GM23338 (cell line): ENCODE results near the gene PRODH2. TPM values are rescaled to one million over a fixed set of nuclear protein-coding genes. Genes with fewer than 3 reads are reported as not detected.

Experiments used
- ATAC-seq: fragments of 200-7000 bp; cut with Tn5 transposase; 3 replicates; pipeline ENCODE4 v1.9.1; 2020
- DNase-seq: peaks from one replicate; pipeline ENCODE4 v3.0.0-alpha.2; 2015; ENCODE audit warnings: low spot score
- H2AFZ ChIP-seq: fragments of 200-600 bp; sonication (generic); 2 replicates; pipeline ENCODE4 v1.8.0; 2016; ENCODE audit warnings: antibody characterized with exemption, mild to moderate bottlenecking, moderate library complexity
- H3F3A ChIP-seq: fragments of 200-600 bp; sonication (generic); replicated peaks from 2 replicates; pipeline ENCODE4 v1.8.0; 2017; ENCODE audit warnings: antibody characterized with exemption, mixed run types, low read depth
- H3K27ac ChIP-seq: fragments of 200-600 bp; sonication (generic); 2 replicates; pipeline ENCODE4 v1.6.1; 2016; ENCODE audit warnings: low read depth
- H3K27me3 ChIP-seq: fragments of 200-600 bp; sonication (generic); 2 replicates; pipeline ENCODE4 v1.8.0; 2016; ENCODE audit warnings: mild to moderate bottlenecking, mixed run types, moderate library complexity; ENCODE audit not compliant: insufficient read depth
- H3K36me3 ChIP-seq: fragments of 200-600 bp; sonication (generic); 2 replicates; pipeline ENCODE4 v1.8.0; 2016; ENCODE audit warnings: mild to moderate bottlenecking; ENCODE audit not compliant: insufficient read depth
- H3K4me1 ChIP-seq: fragments of 200-600 bp; sonication (generic); 2 replicates; pipeline ENCODE4 v1.8.0; 2016; ENCODE audit warnings: mild to moderate bottlenecking, moderate library complexity; ENCODE audit not compliant: insufficient read depth
- H3K4me2 ChIP-seq: fragments of 200-600 bp; sonication (generic); 2 replicates; pipeline ENCODE4 v1.7.1; 2017; ENCODE audit warnings: mixed run types
- H3K4me3 ChIP-seq: fragments of 200-600 bp; sonication (generic); 2 replicates; pipeline ENCODE4 v1.6.1; 2016; ENCODE audit warnings: mixed run types
- H3K79me2 ChIP-seq: fragments of 200-600 bp; sonication (generic); replicated peaks from 2 replicates; pipeline ENCODE4 v1.8.0; 2017; ENCODE audit warnings: mild to moderate bottlenecking; ENCODE audit not compliant: insufficient read depth
- H3K9me2 ChIP-seq: fragments of 200-600 bp; sonication (generic); 2 replicates; pipeline ENCODE4 v1.8.0; 2017; ENCODE audit not compliant: insufficient read depth
- H4K20me1 ChIP-seq: fragments of 200-600 bp; sonication (generic); replicated peaks from 2 replicates; pipeline ENCODE4 v1.8.0; 2017; ENCODE audit warnings: mild to moderate bottlenecking; ENCODE audit not compliant: insufficient read depth
- H3K27ac Mint-ChIP-seq: 2 replicates; pipeline ENCODE4 v1.8.0; 2020; ENCODE audit warnings: inconsistent platforms, mild to moderate bottlenecking, moderate library complexity, mixed read lengths
- H3K27me3 Mint-ChIP-seq: 3 replicates; pipeline ENCODE4 v1.8.0; 2022; ENCODE audit warnings: low read depth, mild to moderate bottlenecking, moderate library complexity, mixed read lengths, inconsistent platforms; ENCODE audit not compliant: insufficient read depth, poor library complexity
- H3K36me3 Mint-ChIP-seq: 3 replicates; pipeline ENCODE4 v1.8.0; 2021; ENCODE audit warnings: low read depth, mild to moderate bottlenecking, inconsistent platforms, moderate library complexity, mixed read lengths
- H3K4me1 Mint-ChIP-seq: 3 replicates; pipeline ENCODE4 v1.8.0; 2020; ENCODE audit warnings: mild to moderate bottlenecking, inconsistent platforms, mixed read lengths
- H3K4me3 Mint-ChIP-seq: 3 replicates; pipeline ENCODE4 v1.8.0; 2021; ENCODE audit warnings: moderate library complexity, mild to moderate bottlenecking, inconsistent platforms, mixed read lengths
- H3K9me3 Mint-ChIP-seq: 3 replicates; pipeline ENCODE4 v1.8.0; 2020; ENCODE audit warnings: moderate library complexity, mild to moderate bottlenecking, inconsistent platforms, mixed read lengths
- CREB1 ChIP-seq: fragments of 250-450 bp; sonication (Bioruptor Pico); IDR thresholded peaks from 2 replicates; pipeline ENCODE4 v1.5.0; 2020; ENCODE audit warnings: low read depth, mild to moderate bottlenecking, moderate library complexity
- EZH2 ChIP-seq: fragments of 200-600 bp; sonication (generic); IDR thresholded peaks from one replicate; pipeline ENCODE4 v1.8.0; 2017; ENCODE audit warnings: antibody characterized with exemption, mild to moderate bottlenecking, low read depth; ENCODE audit not compliant: unreplicated experiment
- EZH2phosphoT487 ChIP-seq: fragments of 200-600 bp; sonication (generic); IDR thresholded peaks from one replicate; pipeline ENCODE4 v1.8.1; 2018; ENCODE audit warnings: antibody characterized with exemption; ENCODE audit not compliant: unreplicated experiment
- JUNB ChIP-seq: IDR thresholded peaks from one replicate; pipeline ENCODE4 v1.6.1; 2016; ENCODE audit warnings: antibody characterized with exemption; ENCODE audit not compliant: unreplicated experiment
- NANOG ChIP-seq: IDR thresholded peaks from 2 replicates; pipeline ENCODE4 v1.6.1; 2016; ENCODE audit warnings: antibody characterized with exemption, borderline replicate concordance
- POLR2AphosphoS5 ChIP-seq: IDR thresholded peaks from 2 replicates; pipeline ENCODE4 v1.6.1; 2016; ENCODE audit warnings: antibody characterized with exemption, low read depth
- STAT1 ChIP-seq: IDR thresholded peaks from one replicate; pipeline ENCODE4 v1.6.1; 2016; ENCODE audit warnings: antibody characterized with exemption; ENCODE audit not compliant: unreplicated experiment
- ZNF114 ChIP-seq: fragments of 250-450 bp; sonication (Bioruptor Pico); IDR thresholded peaks from 2 replicates; pipeline ENCODE4 v1.5.0; 2020; ENCODE audit warnings: mild to moderate bottlenecking, moderate library complexity
- ZNF331 ChIP-seq: fragments of 250-450 bp; sonication (Bioruptor Pico); IDR thresholded peaks from 2 replicates; pipeline ENCODE4 v1.5.0; 2020; ENCODE audit warnings: low read depth, mild to moderate bottlenecking, moderate library complexity
- polyA plus RNA-seq: library from polyadenylated mRNA; unstranded; fragments of >200 nt; fragmentation: Nextera tagmentation; extraction: Ambion mirVana; gene quantifications from 2 replicates; pipeline ENCODE4 v1.2.1, GENCODE V29; 2016
- total RNA-seq: library from RNA; depleted of rRNA; stranded (reverse); fragments of >200 nt; shearing (Covaris generic); gene quantifications from 2 replicates; pipeline ENCODE4 v1.2.3, GENCODE V29; 2014
- TF ChIP-seq, protein P1 (sequence below): IDR thresholded peaks from one replicate; pipeline ENCODE4 v1.6.1; 2018; ENCODE audit warnings: antibody characterized with exemption; ENCODE audit not compliant: unreplicated experiment
- TF ChIP-seq, protein P2 (sequence below), 2 experiments: fragments of 200-600 bp in 1 of 2; sonication (generic) in 1 of 2; conservative IDR thresholded peaks; 2 replicates each; pipeline versions ENCODE4 v1.5.1 to v1.6.1; 2016 to 2017; ENCODE audit warnings: antibody characterized with exemption in 2 of 2, low read depth in 2 of 2, mild to moderate bottlenecking in 2 of 2, moderate library complexity in 1 of 2
- TF ChIP-seq, protein P3 (sequence below): IDR thresholded peaks from 2 replicates; pipeline ENCODE4 v1.6.1; 2016; ENCODE audit warnings: antibody characterized with exemption
- TF ChIP-seq, protein P4 (sequence below): fragments of 250-450 bp; sonication (Bioruptor Pico); IDR thresholded peaks from 2 replicates; pipeline ENCODE4 v1.5.0; 2020; ENCODE audit warnings: mild to moderate bottlenecking, moderate library complexity

The PRODH2 gene
- total and polyA plus RNA-seq, 2 experiments from 2014 or later = not detected

DNA sequence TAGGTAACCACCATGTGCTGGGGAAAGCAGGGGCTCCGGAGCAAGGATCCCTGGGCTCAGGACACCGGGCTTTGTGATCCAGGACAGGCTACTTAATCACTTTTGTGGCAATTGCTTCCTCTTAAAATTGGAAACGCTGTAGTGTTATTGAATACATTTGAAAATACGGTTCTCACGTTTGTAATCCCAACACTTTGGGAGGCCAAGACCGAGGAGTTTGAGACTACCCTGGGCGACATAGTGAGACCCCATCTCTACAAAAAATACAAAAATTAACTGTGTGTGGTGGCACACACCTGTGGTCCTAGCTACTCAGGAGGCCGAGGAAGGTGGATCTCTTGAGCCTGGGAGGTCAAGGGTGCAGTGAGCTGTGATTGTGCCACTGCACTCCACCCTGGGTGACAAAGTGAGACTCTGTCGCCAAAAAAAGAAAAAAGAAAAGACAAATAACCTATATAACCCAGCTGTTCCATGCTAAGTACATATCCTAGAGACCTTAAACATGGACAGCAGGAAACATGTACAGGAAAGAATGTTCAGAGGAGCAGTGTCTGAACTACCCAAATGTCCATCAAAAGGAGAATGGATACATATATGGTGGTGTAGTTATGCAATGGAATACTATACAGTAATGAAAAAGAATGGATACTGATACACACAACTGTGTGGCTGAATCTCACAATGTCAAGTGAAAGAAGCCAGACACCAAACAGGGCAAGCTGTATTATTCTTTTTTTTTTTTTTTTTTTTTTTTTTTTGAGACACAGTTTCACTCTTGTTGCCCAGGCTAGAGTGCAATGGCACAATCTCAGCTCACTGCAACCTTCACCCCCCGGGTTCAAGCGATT is 622 bp upstream of the PRODH2 start:
- no peaks in the 10 kb centered on the region for H3K36me3 ChIP-seq
- no peaks in the 10 kb centered on the region for H3K27me3 ChIP-seq
- H3K4me1 ChIP-seq = 0 out of 2 replicates have a peak, but pooled peaks cover 4% of the 10 kb centered on the region
- ATAC-seq = no peak
- H3K4me3 Mint-ChIP-seq = no peak overlapping the region
- no peaks in the 10 kb centered on the region for H4K20me1 ChIP-seq
- peaks cover 5% of the 10 kb centered on the region for H3K4me1 Mint-ChIP-seq
- no peak overlapping the region for H2AFZ ChIP-seq
- H3K36me3 Mint-ChIP-seq = no peaks in the 10 kb centered on the region
- peaks cover 4% of the 10 kb centered on the region; the same call in 1 of the 2 replicates for H3F3A ChIP-seq
- H3K79me2 ChIP-seq = no peaks in the 10 kb centered on the region
- no peaks in the 10 kb centered on the region for H3K9me2 ChIP-seq
- H3K27ac Mint-ChIP-seq = no peak overlapping the region
- DNase-seq = no peak
- no peak overlapping the region for H3K4me3 ChIP-seq
- H3K27me3 Mint-ChIP-seq = peaks cover 7% of the 10 kb centered on the region
- TF ChIP-seq, protein P1, sequence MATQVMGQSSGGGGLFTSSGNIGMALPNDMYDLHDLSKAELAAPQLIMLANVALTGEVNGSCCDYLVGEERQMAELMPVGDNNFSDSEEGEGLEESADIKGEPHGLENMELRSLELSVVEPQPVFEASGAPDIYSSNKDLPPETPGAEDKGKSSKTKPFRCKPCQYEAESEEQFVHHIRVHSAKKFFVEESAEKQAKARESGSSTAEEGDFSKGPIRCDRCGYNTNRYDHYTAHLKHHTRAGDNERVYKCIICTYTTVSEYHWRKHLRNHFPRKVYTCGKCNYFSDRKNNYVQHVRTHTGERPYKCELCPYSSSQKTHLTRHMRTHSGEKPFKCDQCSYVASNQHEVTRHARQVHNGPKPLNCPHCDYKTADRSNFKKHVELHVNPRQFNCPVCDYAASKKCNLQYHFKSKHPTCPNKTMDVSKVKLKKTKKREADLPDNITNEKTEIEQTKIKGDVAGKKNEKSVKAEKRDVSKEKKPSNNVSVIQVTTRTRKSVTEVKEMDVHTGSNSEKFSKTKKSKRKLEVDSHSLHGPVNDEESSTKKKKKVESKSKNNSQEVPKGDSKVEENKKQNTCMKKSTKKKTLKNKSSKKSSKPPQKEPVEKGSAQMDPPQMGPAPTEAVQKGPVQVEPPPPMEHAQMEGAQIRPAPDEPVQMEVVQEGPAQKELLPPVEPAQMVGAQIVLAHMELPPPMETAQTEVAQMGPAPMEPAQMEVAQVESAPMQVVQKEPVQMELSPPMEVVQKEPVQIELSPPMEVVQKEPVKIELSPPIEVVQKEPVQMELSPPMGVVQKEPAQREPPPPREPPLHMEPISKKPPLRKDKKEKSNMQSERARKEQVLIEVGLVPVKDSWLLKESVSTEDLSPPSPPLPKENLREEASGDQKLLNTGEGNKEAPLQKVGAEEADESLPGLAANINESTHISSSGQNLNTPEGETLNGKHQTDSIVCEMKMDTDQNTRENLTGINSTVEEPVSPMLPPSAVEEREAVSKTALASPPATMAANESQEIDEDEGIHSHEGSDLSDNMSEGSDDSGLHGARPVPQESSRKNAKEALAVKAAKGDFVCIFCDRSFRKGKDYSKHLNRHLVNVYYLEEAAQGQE = no peak
- no peak for TF ChIP-seq POLR2AphosphoS5
- TF ChIP-seq JUNB = no peak
- no peak for TF ChIP-seq NANOG
- TF ChIP-seq, protein P2, sequence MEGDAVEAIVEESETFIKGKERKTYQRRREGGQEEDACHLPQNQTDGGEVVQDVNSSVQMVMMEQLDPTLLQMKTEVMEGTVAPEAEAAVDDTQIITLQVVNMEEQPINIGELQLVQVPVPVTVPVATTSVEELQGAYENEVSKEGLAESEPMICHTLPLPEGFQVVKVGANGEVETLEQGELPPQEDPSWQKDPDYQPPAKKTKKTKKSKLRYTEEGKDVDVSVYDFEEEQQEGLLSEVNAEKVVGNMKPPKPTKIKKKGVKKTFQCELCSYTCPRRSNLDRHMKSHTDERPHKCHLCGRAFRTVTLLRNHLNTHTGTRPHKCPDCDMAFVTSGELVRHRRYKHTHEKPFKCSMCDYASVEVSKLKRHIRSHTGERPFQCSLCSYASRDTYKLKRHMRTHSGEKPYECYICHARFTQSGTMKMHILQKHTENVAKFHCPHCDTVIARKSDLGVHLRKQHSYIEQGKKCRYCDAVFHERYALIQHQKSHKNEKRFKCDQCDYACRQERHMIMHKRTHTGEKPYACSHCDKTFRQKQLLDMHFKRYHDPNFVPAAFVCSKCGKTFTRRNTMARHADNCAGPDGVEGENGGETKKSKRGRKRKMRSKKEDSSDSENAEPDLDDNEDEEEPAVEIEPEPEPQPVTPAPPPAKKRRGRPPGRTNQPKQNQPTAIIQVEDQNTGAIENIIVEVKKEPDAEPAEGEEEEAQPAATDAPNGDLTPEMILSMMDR (conservative IDR thresholded peaks at IDR 0.05; ENCODE audit: low read depth in 2 of 2) = no peak
- TF ChIP-seq EZH2 = no peak
- TF ChIP-seq, protein P3, sequence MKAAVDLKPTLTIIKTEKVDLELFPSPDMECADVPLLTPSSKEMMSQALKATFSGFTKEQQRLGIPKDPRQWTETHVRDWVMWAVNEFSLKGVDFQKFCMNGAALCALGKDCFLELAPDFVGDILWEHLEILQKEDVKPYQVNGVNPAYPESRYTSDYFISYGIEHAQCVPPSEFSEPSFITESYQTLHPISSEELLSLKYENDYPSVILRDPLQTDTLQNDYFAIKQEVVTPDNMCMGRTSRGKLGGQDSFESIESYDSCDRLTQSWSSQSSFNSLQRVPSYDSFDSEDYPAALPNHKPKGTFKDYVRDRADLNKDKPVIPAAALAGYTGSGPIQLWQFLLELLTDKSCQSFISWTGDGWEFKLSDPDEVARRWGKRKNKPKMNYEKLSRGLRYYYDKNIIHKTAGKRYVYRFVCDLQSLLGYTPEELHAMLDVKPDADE = no peak
- TF ChIP-seq STAT1 = no peak
- TF ChIP-seq ZNF114 (CRISPR knock-in tag) = no peak
- TF ChIP-seq ZNF331 (CRISPR knock-in tag) = no peak
- no peak for TF ChIP-seq CREB1 (CRISPR knock-in tag)
- TF ChIP-seq EZH2phosphoT487 = no peak
- TF ChIP-seq, protein P4, sequence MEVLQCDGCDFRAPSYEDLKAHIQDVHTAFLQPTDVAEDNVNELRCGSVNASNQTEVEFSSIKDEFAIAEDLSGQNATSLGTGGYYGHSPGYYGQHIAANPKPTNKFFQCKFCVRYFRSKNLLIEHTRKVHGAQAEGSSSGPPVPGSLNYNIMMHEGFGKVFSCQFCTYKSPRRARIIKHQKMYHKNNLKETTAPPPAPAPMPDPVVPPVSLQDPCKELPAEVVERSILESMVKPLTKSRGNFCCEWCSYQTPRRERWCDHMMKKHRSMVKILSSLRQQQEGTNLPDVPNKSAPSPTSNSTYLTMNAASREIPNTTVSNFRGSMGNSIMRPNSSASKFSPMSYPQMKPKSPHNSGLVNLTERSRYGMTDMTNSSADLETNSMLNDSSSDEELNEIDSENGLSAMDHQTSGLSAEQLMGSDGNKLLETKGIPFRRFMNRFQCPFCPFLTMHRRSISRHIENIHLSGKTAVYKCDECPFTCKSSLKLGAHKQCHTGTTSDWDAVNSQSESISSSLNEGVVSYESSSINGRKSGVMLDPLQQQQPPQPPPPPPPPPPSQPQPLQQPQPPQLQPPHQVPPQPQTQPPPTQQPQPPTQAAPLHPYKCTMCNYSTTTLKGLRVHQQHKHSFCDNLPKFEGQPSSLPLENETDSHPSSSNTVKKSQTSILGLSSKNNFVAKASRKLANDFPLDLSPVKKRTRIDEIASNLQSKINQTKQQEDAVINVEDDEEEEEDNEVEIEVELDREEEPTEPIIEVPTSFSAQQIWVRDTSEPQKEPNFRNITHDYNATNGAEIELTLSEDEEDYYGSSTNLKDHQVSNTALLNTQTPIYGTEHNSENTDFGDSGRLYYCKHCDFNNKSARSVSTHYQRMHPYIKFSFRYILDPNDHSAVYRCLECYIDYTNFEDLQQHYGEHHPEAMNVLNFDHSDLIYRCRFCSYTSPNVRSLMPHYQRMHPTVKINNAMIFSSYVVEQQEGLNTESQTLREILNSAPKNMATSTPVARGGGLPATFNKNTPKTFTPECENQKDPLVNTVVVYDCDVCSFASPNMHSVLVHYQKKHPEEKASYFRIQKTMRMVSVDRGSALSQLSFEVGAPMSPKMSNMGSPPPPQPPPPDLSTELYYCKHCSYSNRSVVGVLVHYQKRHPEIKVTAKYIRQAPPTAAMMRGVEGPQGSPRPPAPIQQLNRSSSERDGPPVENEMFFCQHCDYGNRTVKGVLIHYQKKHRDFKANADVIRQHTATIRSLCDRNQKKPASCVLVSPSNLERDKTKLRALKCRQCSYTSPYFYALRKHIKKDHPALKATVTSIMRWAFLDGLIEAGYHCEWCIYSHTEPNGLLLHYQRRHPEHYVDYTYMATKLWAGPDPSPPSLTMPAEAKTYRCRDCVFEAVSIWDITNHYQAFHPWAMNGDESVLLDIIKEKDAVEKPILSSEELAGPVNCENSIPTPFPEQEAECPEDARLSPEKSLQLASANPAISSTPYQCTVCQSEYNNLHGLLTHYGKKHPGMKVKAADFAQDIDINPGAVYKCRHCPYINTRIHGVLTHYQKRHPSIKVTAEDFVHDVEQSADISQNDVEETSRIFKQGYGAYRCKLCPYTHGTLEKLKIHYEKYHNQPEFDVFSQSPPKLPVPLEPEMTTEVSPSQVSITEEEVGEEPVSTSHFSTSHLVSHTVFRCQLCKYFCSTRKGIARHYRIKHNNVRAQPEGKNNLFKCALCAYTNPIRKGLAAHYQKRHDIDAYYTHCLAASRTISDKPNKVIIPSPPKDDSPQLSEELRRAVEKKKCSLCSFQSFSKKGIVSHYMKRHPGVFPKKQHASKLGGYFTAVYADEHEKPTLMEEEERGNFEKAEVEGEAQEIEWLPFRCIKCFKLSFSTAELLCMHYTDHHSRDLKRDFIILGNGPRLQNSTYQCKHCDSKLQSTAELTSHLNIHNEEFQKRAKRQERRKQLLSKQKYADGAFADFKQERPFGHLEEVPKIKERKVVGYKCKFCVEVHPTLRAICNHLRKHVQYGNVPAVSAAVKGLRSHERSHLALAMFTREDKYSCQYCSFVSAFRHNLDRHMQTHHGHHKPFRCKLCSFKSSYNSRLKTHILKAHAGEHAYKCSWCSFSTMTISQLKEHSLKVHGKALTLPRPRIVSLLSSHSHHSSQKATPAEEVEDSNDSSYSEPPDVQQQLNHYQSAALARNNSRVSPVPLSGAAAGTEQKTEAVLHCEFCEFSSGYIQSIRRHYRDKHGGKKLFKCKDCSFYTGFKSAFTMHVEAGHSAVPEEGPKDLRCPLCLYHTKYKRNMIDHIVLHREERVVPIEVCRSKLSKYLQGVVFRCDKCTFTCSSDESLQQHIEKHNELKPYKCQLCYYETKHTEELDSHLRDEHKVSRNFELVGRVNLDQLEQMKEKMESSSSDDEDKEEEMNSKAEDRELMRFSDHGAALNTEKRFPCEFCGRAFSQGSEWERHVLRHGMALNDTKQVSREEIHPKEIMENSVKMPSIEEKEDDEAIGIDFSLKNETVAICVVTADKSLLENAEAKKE (CRISPR knock-in tag) = no peak
- no peak overlapping the region for H3K4me2 ChIP-seq
- no peak overlapping the region for H3K27ac ChIP-seq
- H3K9me3 Mint-ChIP-seq = no peaks in the 10 kb centered on the region; the same call in 2 of the 3 replicates
